DMS153 treated with DMSO at 0.1 percent for 48 hours (cell line): ENCODE measurements around the gene DRC7.

Source experiments
- DNase-seq: peaks from one replicate; lab custom pipeline; 2025; ENCODE audit not compliant: unreplicated experiment; lab: John Stamatoyannopoulos, UW

Gene DRC7

GRCh38 chr16:57694725-57695679 is at the start of gene DRC7:
Gene DRC7 (plus strand): TSS chr16:57694806. CDS start chr16:57697950, 3,144 bp downstream.
- peak; percentile 72 for DNase-seq

- no peak for DNase-seq
Observed at GRCh38 chr16:57645169-57645568, 49.4 kb upstream of the DRC7 start.

- DNase-seq = no peak
Observed at GRCh38 chr16:57645691-57646387, 48.8 kb upstream of the DRC7 start.

GRCh38 chr16:57646388-57647039 is 48.1 kb upstream of the DRC7 start:
- DNase-seq = no peak

- DNase-seq = no peak
Observed at GRCh38 chr16:57647136-57647875, 47.3 kb upstream of the DRC7 start.

- no peak for DNase-seq
Observed at GRCh38 chr16:57648125-57648524, 46.5 kb upstream of the DRC7 start.

GRCh38 chr16:57648581-57649442 is 45.8 kb upstream of the DRC7 start:
- DNase-seq = peak; percentile 69

- DNase-seq = no peak
Observed at GRCh38 chr16:57649443-57649751, 45.2 kb upstream of the DRC7 start.

- no peak for DNase-seq
Observed at GRCh38 chr16:57649846-57650245, 44.8 kb upstream of the DRC7 start.

GRCh38 chr16:57651344-57652333 is 43.0 kb upstream of the DRC7 start:
- no peak for DNase-seq

GRCh38 chr16:57652695-57653471 is 41.7 kb upstream of the DRC7 start:
- DNase-seq = no peak

GRCh38 chr16:57653936-57654335 is 40.7 kb upstream of the DRC7 start:
- no peak for DNase-seq

- DNase-seq = no peak
Observed at GRCh38 chr16:57656342-57656955, 38.2 kb upstream of the DRC7 start.

GRCh38 chr16:57657228-57657627 is 37.4 kb upstream of the DRC7 start:
- no peak for DNase-seq

GRCh38 chr16:57658130-57658877 is 36.3 kb upstream of the DRC7 start:
- DNase-seq = no peak

- no peak for DNase-seq
Observed at GRCh38 chr16:57658878-57659674, 35.5 kb upstream of the DRC7 start.
